Gastrocnemius medialis (tissue), 4 donors: ENCODE data around the gene AKNA.

ENCODE experiments used
- CTCF ChIP-seq, 5 experiments: fragments of 450-650 bp in 3 of 5; fragments of 200-600 bp in 2 of 5; sonication (generic) in 2 of 5; IDR thresholded peaks in 4 of 5; conservative IDR thresholded peaks in 1 of 5; 1 replicate in 4 of 5; 2 replicates in 1 of 5; pipeline ENCODE4 v1.5.1; 2016 to 2019; ENCODE audit warnings: antibody characterized with exemption in 5 of 5, mild to moderate bottlenecking in 3 of 5, moderate library complexity in 3 of 5
- POLR2A ChIP-seq, 2 donors: fragments of 450-650 bp; IDR thresholded peaks; one replicate each; pipeline ENCODE4 v1.6.1; 2017; ENCODE audit warnings: antibody characterized with exemption in 2 of 2, mild to moderate bottlenecking in 2 of 2, moderate library complexity in 2 of 2

GRCh38 chr9:114348261-114348905 lies 39.4 kb downstream of the AKNA start:
- TF ChIP-seq CTCF (IDR thresholded peaks at IDR 0.05 in 4 of 5, conservative IDR thresholded peaks at IDR 0.05 in 1 of 5) (no peak), POLR2A (IDR thresholded peaks at IDR 0.05) (no peak)
